Stimulated activated CD8-positive, alpha-beta memory T cell treated with anti-CD3 and anti-CD28 coated beads, Interleukin-4, amount 100 ng/mL, for 24 hours (primary cell): ENCODE data around the gene CREB3L1.
"Not testable (repeated sequence)": the region's sequence is repeated elsewhere in the genome, so short reads cannot be mapped to it uniquely, and the experiment has no call there.

Experiments used
- DNase-seq: peaks from one replicate; pipeline ENCODE4 v3.0.0-alpha.2; 2020; ENCODE audit warnings: low read depth

Gene CREB3L1

DNA sequence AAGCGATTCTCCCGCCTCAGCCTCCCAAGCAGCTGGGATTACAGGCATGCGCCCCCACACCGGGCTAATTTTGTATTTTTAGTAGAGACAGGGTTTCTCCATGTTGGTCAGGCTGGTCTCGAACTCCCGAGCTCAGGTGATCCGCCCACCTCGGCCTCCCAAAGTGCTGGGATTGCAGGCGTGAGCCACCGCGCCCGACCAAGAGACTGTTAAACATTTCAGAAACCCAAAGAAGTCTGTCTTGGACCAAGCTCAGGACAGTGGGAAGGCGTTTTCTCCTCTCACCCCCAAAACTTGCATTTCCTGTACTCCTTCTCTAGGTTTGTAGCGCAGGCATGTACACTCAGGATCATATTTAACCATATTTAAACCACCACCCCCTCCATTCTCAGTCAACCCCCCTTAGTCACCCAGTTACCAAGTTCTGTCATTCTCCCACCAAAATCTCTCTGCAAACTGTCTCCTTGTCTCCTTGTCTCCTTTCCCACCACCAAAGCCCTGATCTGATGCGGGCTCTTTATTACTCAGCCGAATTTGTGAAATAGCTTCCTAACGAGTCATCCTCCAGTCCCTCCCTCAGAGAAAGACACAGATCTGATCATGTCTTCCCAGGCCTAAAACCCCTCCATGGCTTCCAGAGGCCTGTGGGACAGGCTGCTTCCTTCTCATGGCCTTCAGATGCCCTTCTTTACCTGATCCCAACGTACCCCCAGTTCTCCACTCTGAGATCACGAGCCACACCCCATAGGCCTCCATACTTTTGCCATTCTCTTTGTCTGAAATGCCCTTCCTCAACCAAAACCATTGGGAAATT lies 29.0 kb upstream of the CREB3L1 start:
- no peak for DNase-seq

DNA sequence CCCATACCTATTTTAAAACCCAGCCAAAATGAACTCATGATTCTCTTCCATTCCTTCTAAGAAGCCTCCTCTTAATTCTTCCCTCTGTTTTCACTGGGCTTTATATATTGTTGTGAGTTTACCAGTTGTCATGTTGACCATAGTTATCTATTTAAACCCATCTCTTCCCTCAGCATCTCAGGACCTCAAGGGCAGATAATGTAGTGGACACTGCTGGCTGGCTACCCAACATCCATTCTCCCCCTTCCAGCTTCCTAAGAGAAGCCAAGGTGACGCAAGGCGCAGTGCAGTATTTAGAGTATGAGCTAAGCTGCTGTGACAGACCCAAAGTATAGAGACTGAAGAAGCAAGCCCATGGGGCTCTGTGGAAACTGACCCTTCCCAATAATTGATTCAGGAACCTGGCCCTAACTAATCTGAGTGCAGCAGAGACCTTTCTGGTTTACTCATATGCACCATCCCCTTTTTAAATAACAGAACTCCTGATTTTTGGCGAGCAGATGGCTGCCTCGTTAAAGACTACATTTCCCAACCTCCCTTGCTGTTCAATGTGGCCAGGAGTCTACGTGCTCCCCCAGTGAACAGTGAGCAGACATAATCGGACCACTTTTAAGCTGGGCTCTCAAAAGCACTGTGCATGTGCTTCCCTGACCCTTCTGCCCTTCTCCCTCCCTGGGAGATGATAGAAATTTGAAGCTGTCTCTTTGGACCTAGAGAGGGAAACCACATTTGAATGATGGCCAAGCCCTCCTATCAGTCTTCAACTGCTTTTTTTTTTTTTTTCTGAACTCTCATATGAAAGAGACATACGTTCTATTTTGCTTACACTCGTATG lies 28.1 kb upstream of the CREB3L1 start:
- DNase-seq = no peak

DNA sequence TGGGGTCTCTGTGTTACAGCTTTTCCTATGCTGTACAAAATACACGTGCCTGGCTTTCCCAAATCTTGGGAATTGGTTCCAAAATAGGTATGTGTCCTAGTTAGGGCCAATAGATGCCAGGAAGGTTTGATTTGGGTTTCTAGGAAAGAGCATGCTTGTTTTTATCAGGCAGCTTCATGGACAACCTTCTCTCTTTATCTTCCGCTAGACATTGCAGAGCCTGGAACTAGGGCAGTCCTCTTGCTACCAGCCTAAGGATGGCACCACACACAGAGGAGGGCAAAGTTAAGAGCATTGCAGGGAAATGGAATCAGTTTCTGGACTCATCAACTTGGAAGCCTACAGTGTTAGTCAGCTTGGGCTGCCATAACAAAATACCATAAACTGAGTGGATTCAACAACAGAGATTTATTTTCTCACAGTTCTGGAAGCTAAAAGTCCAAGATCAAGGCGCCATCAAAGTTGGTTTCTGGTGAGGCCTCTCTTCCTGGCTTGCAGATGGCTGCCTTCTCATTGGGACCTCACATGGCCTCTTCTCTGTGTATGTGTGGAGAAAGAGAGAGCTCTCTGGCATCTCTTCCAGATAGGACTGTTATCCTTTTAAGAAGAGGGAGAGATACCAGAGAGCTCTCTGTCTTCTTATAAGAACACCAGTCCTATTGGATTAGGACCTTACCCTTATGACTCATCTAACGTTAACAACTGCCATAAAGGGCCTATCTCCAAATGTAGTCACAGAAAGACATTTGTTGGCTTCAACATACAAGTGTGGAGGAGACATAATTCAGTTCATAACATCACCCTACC lies 27.3 kb upstream of the CREB3L1 start:
- no peak for DNase-seq

DNA sequence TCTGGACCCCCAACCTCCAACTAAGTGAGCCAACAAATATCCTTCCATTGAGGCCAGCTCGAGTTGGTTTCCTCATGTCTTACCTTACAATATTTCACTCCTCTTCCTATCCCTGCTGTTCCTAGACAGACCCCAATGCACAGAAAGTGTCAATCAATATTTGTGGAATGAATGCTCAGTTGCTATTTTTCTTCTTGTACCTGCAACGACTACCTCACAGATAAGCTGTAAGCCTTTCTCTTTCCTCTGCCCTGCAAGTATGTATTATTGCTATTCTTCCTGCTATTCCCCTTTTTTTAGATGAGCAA lies 26.8 kb upstream of the CREB3L1 start:
- no peak for DNase-seq

DNA sequence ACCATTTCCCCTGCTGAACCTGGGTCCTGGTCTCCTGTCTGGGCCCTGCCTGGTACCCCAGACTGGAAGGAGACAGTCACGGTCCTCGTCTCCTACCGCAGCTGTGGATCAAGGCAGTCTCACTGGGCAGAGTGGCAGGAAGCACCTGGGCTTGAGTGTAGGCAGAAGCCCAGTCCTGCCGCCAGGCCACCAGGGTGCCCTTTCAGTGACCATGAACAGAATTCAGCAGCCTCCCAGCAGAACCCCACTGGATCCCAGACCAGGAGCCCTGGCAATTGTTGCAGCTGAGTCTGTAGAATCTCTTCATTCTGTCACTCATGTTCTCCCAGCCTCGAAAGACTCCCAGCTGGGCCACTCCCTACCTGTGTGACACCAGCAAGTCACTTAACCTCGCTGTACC lies 25.5 kb upstream of the CREB3L1 start:
- DNase-seq = no peak

DNA sequence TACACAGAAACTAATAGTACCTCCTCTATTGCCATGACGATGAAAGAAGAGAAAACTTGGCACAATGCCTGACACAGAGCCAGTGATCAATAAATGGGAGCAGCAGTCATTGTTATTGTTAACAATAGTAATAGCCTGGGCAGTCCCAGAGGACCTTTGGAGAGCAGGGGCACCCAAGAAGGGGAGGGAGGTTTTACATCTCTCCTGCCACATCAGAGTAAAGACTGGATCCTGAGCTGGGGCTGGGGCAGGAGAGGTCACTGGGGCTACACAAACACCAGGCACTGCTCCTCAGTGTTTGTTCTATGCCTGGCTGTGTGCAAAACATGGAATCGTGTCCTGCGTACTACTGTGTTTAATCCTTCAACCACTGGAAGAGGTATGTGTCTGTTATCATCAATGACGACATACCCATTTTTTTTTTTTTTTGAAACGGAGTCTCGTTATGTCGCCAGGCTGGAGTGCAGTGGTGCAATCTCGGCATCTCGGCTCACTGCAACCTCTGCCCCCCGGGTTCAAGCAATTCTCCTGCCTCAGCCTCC lies 25.0 kb upstream of the CREB3L1 start:
- no peak for DNase-seq

DNA sequence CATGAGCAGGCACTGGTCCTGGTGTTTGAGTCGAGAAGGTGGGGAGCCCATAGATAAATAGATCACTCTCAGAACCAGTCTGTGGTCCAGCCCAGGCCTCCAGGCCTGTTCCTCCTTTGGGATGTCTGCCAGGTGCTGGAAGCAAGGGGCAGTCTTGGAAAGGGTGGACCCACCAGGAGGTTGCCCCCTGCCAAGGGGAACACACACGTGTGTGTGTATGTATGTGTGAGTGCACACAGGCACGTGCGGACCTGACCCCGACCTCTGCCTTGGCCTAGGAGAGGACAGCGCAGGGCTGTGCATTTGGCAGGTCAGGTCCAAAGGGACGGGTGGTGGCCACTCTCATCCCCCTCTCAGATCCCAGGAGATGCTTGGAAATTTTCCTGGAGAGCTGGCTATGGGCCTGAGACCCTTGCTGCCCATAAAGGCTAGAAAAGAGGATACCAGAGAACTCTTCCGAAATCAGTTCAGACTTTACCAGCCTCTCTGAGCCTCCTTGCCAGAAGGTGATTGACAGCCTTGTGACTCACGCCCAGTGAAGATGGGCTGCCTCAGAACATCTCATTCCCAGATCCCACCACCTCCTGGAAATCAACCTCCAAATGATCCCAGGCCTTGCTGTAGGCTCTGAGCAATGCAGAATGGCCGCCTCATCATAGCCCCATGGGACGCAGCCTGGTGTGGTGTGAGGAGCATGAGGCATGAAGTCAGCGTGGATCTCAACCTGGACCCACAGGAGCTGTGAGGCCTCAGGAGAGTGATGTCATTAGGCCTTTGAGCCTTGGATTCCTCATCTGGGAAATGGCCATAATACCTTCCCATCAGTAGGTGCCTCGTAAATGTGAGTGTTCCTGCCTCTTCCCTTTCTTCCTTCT lies 24.0 kb upstream of the CREB3L1 start:
- no peak for DNase-seq

DNA sequence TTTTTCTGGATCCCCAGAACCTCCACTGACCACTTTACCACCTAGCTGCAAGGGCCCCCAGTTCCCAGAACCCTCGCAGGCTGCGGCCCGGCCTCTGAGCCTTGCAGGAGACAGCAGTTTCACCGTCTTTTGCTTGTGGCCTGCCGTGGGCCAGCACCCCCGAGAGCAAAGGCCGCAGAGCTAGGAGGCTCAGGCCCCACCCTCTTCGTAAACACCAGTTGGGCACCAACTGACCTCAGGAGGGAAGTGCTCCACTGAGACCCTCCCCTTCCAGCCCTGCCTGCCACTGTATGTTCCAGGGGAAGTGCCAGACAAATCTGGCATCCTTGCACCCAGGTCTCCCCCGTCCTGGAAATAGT lies 23.4 kb upstream of the CREB3L1 start:
- DNase-seq = no peak

DNA sequence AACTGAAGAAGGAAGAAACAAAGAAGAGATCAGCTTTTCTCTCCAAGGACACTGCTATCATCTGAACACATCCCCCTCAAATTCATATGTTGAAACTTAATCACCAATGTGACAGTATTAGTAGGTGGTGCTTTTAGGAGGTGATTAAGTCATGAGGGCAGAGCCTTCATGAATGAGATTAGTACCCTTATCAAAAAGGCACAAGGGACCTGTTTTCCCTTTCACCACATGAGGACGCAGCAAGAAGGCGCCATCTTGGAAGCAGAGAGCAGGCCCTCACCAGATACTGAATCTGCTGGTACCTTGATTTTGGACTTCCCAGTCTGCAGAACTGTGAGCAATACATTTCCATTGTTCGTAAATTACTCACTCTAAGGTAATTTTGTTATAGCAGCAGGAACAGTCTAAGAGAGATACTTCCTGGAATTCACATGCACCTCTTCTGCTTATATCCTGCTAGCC lies 20.9 kb upstream of the CREB3L1 start:
- no peak for DNase-seq

DNA sequence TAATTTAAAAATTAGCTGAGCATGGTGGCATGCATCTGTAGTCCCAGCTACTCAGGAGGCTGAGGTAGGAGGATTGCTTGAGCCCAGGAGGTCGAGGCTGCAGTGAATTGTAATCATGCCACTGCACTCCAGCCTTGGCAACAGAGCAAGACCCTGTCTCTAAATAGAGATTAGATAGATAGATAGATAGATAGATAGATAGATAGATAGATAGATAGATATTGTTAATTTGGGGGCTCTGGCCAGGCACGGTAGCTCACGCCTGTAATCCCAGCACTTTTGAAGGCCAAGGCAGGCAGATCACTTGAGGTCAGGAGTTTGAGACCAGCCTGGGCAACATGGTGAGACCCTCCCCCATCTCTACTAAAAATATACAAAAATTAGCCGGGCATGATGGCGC lies 18.1 kb upstream of the CREB3L1 start:
- not testable (repeated sequence) for DNase-seq

DNA sequence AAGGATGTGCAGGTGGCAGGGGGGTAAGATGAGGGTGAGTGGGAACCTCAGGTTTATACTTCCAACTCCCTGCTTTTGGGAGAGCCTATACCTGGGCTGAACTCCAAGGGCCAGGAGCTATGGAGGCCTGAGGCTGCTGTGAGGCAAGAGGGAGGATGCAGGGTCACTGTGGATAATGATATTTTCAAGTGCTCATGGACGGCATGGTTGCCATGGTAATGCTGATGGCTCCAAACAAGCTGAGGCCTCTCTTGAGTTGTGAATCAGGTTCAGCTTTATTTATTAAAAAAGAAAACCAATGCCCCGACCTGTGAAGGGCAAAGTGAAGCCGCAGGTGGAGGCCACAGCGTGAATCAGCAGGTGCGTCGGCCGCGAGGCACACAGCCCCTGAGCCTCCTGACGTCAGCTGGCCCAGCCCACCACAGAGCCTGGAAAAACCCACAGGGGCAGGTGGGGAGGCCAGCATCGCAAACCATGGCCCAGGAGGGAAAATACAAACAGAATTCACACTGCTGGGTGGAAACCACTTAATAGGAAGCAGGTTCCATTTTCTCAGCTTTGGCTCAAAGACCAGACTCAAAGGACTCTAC lies 17.4 kb upstream of the CREB3L1 start:
- DNase-seq = no peak

DNA sequence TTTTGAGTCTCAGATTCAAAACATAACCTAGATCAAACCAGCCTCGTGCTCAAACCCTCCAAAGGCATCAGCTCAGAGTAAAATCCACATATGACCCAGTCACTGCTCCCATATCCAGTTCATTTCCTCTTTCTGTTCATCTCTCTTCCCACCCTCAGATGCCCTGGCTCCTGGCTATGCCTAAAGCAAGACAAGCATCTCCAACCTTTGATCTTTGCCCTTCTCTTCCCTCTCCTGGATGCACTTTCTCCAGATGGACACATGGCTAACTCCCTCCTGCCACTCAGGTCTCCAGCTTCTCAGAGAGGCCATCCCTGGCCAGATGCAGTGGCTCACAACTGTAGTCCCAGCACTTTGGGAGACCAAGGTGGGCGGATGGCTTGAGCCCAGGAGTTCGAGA lies 14.3 kb upstream of the CREB3L1 start:
- no peak for DNase-seq

DNA sequence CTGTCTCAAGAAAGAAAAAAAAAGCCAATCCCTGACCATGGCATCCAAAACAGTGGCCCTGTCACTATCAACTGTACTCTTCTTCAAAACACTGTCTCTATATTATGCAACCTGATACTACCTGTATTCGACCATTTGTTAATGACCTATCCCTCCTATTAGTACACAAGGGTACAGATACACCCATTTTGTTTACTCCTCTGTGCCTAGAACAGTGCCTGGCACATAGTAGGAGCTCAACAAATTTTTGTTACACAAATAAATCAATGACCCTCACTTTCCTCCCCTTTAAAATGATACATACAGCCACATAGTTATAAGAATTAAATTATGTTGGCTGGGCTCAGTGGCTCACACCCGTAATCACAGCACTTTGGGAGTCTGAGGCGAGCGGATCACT lies 13.4 kb upstream of the CREB3L1 start:
- no peak for DNase-seq

DNA sequence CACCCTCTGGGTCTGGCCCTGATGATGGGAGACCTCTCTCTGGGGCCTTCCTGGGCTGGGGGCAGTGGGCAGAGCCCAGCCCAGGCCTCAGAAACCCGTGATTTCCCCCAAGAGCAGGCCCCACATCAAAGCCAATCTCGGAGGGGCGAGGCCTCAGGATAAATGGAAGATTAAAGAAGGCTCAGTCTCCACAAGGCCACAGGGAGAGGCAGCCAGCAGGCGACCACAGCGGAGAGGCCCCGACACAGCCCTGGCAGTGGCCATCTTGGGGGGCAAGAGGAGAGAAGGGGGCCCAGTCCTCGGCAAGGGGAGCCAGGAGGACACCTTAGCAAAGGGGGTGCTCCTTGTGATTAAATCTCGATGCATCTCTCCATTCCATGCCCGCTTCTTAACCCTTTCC lies 12.5 kb upstream of the CREB3L1 start:
- no peak for DNase-seq

DNA sequence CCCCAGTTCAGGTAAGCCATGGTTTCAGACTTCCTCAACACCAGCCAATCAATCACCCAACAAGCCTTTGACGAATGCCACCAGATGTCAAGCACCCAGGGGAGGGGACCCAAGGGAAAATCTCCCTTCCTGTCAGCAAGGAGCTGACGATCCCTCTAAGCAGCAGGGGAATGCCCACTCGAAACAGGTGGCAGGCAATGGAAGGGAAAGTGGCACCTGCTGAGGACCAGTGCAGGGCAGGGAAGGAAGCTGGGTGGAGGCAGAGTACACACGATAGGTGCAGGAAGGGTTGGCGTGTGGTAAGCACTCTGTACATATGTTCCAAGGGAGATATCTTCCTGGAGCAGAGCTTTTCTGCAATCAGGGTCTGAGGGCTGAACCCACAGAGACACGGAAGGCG lies 11.7 kb upstream of the CREB3L1 start:
- no peak for DNase-seq

DNA sequence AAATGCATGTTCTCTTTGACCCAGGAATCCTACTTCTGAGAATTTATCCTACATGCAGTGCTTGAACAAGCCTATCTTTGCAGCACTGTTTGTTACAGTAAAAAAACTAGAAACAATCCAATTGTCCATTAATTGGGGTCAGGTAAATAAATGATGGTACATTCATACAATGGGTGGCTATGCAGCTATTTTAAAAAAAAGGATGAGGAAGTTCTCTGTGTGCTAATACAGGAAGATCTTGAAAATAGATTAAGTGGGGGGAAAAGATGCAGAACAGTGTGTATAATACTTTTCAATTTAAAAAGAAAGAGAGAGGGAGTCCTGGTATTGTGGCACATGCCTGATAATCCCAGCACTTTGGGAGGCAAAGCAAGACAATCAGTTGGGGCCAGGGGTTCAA lies 9.5 kb upstream of the CREB3L1 start:
- no peak for DNase-seq

DNA sequence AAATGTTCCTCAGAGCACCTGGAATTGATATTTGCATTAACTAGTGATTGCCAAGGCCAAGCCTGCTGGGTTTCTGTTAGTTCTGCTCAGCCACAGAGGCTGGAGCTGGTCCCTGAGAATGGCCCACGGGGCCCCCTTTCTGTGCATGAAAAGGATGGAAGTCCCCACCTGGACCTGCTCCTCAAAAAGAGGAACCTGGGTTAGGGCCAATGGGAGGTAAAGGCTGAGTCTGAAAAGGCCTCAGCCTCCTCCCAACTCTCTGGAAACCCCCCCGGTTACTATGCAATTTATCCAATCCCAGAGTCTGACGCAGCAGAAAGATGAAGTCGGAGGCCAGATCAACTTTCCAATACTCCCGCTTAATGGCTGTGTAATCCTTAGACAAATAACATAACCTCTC lies 6.8 kb upstream of the CREB3L1 start:
- no peak for DNase-seq

DNA sequence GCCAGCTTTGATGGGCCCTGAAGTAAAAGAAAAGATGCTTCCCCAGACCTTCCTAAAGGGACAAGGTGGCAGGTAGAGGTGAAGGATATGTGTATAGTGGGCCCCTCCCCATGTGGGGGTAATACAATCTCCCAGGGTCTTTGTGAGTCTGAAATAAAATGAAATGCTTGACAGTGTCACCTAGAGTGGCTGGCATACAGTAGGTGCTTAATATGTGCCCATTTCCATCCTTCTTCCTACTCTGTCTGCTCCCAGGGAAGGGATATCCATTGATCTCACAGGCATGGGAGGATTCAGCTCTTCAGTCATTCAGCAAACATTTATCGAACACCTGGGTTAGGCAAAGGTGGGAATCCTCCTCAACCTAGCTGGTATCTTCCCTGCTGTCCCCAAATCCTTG lies 6.1 kb upstream of the CREB3L1 start:
- no peak for DNase-seq

DNA sequence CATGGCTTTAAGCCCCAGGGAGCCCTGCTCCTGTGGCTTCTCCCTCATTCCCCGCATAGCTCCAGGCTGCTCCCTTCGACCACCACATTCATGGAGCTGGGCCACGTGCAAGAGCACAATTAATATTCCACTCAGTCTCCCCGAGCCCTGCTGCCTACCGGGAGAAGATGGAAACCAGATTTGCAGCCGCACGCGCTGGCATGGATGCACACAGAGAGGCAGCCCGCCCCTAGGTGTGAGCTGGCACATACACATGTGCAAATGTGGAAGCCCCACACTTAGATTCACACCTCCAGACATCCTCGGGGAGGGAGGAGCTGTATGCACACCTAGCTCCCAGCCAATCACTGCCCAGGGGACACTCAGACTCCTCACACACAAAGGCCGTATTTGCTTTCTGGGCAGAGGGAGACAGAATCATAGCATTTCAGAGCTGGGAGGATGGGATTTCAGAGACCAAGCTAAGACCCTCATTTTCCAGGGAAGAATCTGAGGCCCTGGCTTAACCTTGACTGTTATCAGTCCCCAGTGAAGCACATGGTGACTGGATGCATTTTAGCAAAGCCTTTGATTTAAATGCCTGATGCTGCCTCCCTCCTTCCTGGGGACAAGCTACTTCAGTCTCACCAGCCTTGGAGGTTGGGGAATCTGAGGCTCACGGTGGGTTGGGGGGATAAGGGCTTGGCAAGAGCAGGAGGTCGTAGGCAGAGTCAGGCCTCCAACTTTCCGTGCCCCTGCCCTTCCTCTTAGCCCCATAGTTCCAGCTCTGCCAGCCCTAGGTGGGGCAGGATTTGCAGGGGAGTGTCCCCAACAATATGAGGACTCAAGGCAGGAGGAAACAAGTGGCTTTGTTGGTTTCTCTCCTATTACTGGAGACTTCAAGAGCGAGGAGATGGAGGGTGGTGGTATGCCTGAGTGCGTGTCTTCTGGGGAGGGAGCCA lies 5.3 kb upstream of the CREB3L1 start:
- no peak for DNase-seq

DNA sequence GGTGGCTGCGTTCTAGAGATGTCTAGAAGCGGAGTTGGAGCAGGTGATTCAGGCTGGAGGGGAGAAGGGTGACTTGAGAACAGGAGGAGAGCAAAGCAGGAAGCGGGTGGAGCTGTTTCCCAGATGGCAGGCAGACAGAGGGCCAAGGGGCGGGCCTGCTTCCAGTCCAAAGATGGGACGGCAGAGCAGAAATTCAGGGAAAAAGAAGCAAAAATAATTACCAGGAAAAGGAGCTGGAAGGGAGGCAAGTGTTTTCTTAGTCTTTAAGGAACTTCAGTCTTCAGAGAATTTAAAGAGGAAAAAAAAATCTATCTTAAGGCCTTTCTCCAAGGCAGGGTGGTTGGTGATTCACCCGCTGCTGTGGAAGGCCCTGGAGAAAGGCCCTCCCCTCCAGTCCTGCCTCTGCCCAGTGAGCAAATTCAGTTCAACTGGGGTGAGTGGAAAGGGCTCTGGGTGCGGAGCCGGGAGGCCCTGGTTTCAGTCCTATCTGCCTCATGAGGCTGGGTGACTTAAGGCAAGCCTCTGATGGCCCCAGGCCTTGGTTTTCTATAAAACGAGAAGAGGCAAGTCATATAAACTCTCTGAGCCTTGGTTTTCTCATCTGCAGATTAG lies 4.5 kb upstream of the CREB3L1 start:
- no peak for DNase-seq
